Fibroblast of the aortic adventitia (primary cell): Measurements from ENCODE around the gene CTSL. TPM values are rescaled to one million over a fixed set of nuclear protein-coding genes. Genes with fewer than 3 reads are reported as not detected.

Experiments
- DNase-seq: peaks from one replicate; pipeline ENCODE4 v3.0.0-alpha.2; 2010; ENCODE audit warnings: low read depth
- H3K4me3 ChIP-seq: 2 replicates; pipeline ENCODE4 v1.5.1; 2011; ENCODE audit warnings: low read depth, mild to moderate bottlenecking, control low read depth, low read length, moderate library complexity
- total RNA-seq: library from RNA; depleted of rRNA; stranded (reverse); fragments of >200 nt; gene quantifications from 2 replicates; pipeline ENCODE4 v1.2.3, GENCODE V29; 2012; ENCODE audit warnings: low replicate concordance
- TF ChIP-seq, protein P1 (sequence below): IDR thresholded peaks from 2 replicates; pipeline ENCODE4 v1.5.1; 2011; ENCODE audit warnings: mild to moderate bottlenecking, low read length, control low read depth, inconsistent platforms; ENCODE audit not compliant: insufficient read depth

Gene CTSL
- total RNA-seq, 1 donor, result 513 TPM

DNA sequence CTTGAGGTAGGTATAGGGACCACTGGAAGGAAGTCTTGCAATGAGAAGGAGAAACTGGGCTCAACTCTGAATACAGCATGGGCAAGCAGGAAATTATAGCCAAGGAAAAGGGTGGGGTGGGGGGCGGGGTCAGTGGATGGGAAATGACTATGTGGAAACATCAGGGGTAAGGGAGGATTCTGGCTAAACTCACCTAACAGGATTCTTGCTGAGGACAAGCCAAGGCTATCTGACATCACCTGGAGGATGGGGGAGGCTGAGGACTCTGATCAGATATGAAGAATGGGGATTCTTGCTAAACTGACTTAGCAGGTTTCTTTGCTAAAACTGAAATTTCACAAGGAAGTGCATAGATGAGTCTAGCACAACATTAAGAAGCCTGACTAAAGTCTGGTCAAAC is 40.8 kb downstream of the CTSL start:
- no peak for DNase-seq
- no peak overlapping the region for H3K4me3 ChIP-seq
- TF ChIP-seq, protein P1, sequence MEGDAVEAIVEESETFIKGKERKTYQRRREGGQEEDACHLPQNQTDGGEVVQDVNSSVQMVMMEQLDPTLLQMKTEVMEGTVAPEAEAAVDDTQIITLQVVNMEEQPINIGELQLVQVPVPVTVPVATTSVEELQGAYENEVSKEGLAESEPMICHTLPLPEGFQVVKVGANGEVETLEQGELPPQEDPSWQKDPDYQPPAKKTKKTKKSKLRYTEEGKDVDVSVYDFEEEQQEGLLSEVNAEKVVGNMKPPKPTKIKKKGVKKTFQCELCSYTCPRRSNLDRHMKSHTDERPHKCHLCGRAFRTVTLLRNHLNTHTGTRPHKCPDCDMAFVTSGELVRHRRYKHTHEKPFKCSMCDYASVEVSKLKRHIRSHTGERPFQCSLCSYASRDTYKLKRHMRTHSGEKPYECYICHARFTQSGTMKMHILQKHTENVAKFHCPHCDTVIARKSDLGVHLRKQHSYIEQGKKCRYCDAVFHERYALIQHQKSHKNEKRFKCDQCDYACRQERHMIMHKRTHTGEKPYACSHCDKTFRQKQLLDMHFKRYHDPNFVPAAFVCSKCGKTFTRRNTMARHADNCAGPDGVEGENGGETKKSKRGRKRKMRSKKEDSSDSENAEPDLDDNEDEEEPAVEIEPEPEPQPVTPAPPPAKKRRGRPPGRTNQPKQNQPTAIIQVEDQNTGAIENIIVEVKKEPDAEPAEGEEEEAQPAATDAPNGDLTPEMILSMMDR, result no peak

DNA sequence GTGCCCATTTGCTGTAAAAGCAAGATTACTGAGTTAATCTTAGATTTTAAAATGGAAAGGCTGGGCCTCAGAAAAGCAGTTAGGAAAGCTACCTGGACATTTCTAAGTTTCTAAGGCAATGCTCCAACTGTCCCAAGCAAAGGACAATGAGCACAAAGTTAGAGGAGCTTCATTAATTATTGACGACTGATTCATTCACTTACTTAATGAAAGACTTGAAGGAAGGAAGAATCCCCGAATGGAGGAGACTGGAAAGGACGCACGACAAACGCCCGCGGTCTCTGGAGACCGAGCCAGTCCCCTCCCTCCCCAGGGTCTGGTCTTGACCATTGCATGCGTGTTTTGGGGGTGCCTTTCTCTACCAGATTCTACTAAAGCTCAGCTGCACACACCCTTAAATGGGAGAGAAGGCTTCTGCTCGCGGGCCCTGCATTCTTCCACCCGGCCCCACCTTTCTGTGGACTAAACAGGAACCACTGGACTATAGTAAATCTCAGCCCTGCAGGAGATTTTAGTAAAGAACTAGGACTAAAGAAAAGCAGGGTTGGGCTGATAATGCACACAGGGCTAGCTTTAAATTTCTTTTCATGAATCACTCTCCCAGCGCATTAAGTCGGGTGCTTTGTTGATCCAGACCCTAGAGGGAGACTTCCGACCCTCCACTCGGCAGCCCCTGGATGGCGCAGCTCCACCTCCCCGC is 44.8 kb downstream of the CTSL start:
- H3K4me3 ChIP-seq, result no peak overlapping the region
- TF ChIP-seq, protein P1, result no peak
- DNase-seq, result no peak

DNA sequence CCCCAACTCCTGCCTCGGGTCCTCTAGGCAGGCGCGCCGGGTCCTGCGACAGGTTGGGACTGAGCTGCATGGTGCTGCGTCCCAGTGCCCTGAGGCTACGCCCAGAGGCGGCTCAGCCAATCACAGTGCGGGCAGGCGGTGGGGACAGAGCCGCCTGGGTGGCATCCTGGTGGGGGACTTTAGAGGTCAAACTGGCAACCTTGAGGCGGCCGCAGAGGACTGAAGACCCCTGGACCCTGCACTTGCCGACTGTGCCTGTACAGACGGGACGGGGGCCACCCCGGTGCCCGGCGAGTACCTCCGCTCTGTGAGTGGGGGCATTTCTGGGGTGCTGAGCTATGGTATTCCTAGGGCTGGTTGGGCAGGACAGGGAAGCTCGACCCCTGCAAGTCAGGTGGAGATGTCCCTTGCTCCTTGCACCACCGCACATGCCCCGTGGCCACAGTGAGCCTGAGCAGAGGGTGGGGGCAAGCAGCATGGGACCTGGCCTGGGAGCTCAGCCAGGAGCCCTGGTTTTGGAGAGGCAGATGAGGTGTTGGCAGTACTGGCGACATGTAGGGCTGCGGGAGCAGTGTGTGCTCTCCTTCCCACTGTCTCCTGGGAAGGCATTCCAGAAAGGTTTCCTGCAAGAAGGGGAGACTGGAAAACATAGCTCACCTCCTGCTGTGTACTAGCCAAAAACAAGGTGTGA is 45.5 kb downstream of the CTSL start:
- TF ChIP-seq, protein P1, result no peak
- no peak overlapping the region for H3K4me3 ChIP-seq
- DNase-seq, result no peak

DNA sequence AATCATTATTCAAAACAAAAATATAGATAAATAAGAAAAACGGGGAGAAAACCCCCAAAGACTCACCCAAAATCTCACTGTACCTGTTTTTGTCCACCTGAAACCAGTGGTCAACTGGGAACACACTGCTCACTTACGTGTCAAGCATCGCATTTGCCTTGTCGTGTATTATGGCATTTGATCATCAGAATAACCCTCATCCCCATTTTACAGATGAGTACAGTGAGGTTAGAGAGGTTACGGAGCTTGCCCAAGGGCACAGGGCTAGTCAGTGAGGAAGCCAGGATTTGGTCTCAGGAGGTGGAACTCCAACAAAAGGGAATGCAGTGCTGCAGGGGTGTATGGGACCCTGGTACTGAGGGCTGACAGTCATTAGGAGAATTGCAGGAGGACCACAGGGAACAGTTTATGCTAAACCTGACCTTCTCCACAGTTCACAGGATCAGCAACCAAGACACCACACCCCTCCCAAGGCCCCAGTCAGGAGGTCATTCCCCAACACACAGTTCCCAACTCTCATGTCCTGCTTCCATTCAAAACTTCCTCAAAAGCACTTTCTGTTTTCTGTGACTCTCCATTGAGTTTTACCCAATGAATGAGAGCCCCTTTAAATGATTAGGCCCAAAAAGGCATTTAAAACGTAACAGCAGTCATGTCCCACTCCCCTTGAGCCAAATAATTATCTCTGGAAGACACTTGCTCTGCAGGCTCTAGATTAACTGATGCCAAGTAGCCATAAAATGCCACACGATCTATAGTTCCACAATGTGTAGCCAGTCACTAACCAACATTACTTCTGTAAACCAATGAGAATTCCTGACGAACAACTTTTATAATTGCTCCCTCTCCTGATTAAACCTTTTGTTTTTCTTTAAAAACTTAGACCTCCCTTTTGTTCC is 50.8 kb downstream of the CTSL start:
- TF ChIP-seq, protein P1, result no peak
- DNase-seq, result no peak
- no peak overlapping the region for H3K4me3 ChIP-seq

DNA sequence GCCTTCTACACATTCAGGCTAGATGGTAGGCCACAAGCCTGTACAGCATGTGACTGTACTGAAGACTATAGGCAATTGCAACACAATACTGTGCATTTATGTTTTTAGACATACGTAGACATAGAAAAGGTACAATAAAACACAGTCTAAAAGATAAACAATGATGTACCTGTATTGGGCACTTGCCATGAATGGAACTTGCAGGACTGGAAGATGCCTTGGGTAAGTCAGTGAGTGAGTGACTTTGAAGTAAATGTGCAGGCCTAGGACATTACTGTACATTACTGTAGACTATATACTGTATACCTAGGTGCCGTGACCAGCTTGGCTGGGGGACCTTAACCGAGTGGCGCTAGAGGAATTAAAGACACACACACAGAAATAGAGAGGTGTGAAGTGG is 53.1 kb downstream of the CTSL start:
- TF ChIP-seq, protein P1, result no peak
- DNase-seq, result no peak
- no peak overlapping the region for H3K4me3 ChIP-seq

Other genes starting within 250 kb of the CTSL start
- 30.9 and 119 TPM in 2 replicates for gene DAPK1, start 228.3 kb upstream of the CTSL start, total RNA-seq
- not detected in 2 replicates for gene SPATA31E1, start 156.8 kb downstream of the CTSL start, total RNA-seq
- gene SPATA31C1, start 191.8 kb downstream of the CTSL start, total RNA-seq, result not detected in 2 replicates
- 5.8 and 8.4 TPM in 2 replicates for gene CDK20, start 248.4 kb downstream of the CTSL start, total RNA-seq